ENCODE data around the gene VWA8. TPM values are rescaled to one million over a fixed set of nuclear protein-coding genes. Genes with fewer than 3 reads are reported as not detected.

Gene VWA8
- total and polyA plus RNA-seq, 2 of the 13 experiments (the other 11 are each of a cell fraction or from before 2014, with no cell fraction given) = 9.1 to 17.3 TPM

DNA sequence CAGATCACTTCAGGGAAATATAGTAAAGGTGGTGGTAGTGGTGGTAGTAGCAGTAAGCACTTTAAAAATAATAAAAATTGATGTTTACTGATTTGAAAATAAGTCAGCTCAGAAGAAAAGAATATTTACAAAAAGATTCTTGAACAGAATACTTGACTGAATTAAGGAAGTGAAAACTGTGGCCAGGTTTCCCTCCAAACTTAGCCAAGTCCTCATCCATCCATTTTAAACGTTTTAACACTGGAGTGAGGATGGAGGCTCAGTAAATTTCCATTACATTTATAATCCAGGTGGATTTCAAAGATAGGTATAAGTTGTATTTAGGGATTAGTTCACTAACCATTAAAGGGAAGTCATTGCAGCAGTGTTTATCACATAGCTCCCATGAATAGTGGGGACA lies 282.1 kb downstream of the VWA8 start:
- intact Hi-C loops (cut with micrococcal nuclease; ENCODE audit: unreplicated experiment) = no loop called here
- FAIRE-seq = no peak
- POLR2A ChIA-PET = no interaction called here

More for the DNA sequence above, 282.1 kb downstream of the VWA8 start:
- H3K9me3 ChIP-seq (ENCODE audit: low read length) = no peaks in the 10 kb centered on the region
- H2AFZ ChIP-seq (ENCODE audit: low read length) = no peak overlapping the region
- ATAC-seq (no peak), DNase-seq (ENCODE audit: low spot score) (no peak)
- in situ Hi-C loops (cut with HindIII; ENCODE audit: extremely low pct_ligation_motif_present, low pct_unique_long_range_greater_than_20kb) = no loop called here
- no peak overlapping the region for H3K27ac ChIP-seq (ENCODE audit: extremely low read length, insufficient read depth, low read length)
- H3K36me3 ChIP-seq (replicated peaks in 1 of 2; ENCODE audit: control insufficient read depth in 1 of 2, insufficient read depth in 2 of 2, low read length in 2 of 2) = peaks cover 3 to 13% of the 10 kb centered on the region in 2 experiments; a peak in 3 of 5 replicates
- H3K4me1 ChIP-seq (ENCODE audit: insufficient read depth, low read length) = no peaks in the 10 kb centered on the region
- TF ChIP-seq, protein P1, sequence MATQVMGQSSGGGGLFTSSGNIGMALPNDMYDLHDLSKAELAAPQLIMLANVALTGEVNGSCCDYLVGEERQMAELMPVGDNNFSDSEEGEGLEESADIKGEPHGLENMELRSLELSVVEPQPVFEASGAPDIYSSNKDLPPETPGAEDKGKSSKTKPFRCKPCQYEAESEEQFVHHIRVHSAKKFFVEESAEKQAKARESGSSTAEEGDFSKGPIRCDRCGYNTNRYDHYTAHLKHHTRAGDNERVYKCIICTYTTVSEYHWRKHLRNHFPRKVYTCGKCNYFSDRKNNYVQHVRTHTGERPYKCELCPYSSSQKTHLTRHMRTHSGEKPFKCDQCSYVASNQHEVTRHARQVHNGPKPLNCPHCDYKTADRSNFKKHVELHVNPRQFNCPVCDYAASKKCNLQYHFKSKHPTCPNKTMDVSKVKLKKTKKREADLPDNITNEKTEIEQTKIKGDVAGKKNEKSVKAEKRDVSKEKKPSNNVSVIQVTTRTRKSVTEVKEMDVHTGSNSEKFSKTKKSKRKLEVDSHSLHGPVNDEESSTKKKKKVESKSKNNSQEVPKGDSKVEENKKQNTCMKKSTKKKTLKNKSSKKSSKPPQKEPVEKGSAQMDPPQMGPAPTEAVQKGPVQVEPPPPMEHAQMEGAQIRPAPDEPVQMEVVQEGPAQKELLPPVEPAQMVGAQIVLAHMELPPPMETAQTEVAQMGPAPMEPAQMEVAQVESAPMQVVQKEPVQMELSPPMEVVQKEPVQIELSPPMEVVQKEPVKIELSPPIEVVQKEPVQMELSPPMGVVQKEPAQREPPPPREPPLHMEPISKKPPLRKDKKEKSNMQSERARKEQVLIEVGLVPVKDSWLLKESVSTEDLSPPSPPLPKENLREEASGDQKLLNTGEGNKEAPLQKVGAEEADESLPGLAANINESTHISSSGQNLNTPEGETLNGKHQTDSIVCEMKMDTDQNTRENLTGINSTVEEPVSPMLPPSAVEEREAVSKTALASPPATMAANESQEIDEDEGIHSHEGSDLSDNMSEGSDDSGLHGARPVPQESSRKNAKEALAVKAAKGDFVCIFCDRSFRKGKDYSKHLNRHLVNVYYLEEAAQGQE (IDR thresholded peaks at IDR 0.05; ENCODE audit: borderline replicate concordance in 1 of 2, low read depth in 1 of 2, low read length in 2 of 2) = no peak
- TF ChIP-seq ZNF580 (CRISPR knock-in tag; IDR thresholded peaks at IDR 0.05; ENCODE audit: borderline replicate concordance, low read depth) (no peak), TBP (CRISPR knock-in tag; IDR thresholded peaks at IDR 0.05) (no peak), EZH2 (conservative IDR thresholded peaks at IDR 0.05; ENCODE audit: low read depth, low read length) (no peak), KDM2A (CRISPR knock-in tag; IDR thresholded peaks at IDR 0.05; ENCODE audit: borderline replicate concordance, low read depth) (no peak), PAX8 (CRISPR knock-in tag; IDR thresholded peaks at IDR 0.05; ENCODE audit: borderline replicate concordance) (no peak), ZNF274 (CRISPR knock-in tag; IDR thresholded peaks at IDR 0.05) (no peak), PAWR (CRISPR knock-in tag; IDR thresholded peaks at IDR 0.05; ENCODE audit: borderline replicate concordance) (no peak), ZBTB39 (CRISPR knock-in tag; IDR thresholded peaks at IDR 0.05) (no peak)
- TF ChIP-seq, protein P2, sequence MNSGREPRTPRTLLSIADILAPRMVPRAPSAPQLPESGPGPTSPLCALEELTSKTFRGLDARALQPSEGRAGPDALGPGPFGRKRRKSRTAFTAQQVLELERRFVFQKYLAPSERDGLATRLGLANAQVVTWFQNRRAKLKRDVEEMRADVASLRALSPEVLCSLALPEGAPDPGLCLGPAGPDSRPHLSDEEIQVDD (CRISPR knock-in tag; IDR thresholded peaks at IDR 0.05; ENCODE audit: borderline replicate concordance) = no peak
- TF ChIP-seq, protein P3, sequence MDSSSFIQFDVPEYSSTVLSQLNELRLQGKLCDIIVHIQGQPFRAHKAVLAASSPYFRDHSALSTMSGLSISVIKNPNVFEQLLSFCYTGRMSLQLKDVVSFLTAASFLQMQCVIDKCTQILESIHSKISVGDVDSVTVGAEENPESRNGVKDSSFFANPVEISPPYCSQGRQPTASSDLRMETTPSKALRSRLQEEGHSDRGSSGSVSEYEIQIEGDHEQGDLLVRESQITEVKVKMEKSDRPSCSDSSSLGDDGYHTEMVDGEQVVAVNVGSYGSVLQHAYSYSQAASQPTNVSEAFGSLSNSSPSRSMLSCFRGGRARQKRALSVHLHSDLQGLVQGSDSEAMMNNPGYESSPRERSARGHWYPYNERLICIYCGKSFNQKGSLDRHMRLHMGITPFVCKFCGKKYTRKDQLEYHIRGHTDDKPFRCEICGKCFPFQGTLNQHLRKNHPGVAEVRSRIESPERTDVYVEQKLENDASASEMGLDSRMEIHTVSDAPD (CRISPR knock-in tag; IDR thresholded peaks at IDR 0.05) = no peak
- TF ChIP-seq, protein P4, sequence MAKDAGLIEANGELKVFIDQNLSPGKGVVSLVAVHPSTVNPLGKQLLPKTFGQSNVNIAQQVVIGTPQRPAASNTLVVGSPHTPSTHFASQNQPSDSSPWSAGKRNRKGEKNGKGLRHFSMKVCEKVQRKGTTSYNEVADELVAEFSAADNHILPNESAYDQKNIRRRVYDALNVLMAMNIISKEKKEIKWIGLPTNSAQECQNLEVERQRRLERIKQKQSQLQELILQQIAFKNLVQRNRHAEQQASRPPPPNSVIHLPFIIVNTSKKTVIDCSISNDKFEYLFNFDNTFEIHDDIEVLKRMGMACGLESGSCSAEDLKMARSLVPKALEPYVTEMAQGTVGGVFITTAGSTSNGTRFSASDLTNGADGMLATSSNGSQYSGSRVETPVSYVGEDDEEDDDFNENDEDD (CRISPR knock-in tag; IDR thresholded peaks at IDR 0.05; ENCODE audit: borderline replicate concordance) = no peak
- TF ChIP-seq, protein P5, sequence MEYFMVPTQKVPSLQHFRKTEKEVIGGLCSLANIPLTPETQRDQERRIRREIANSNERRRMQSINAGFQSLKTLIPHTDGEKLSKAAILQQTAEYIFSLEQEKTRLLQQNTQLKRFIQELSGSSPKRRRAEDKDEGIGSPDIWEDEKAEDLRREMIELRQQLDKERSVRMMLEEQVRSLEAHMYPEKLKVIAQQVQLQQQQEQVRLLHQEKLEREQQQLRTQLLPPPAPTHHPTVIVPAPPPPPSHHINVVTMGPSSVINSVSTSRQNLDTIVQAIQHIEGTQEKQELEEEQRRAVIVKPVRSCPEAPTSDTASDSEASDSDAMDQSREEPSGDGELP (IDR thresholded peaks at IDR 0.05; ENCODE audit: borderline replicate concordance, low read depth) = no peak
- H3K4me2 ChIP-seq (ENCODE audit: low read depth, low read length) = no peak overlapping the region
- no peak overlapping the region for H3K4me3 ChIP-seq (replicated peaks in 1 of 3; ENCODE audit: insufficient read depth in 1 of 3, low read depth in 2 of 3, low read length in 3 of 3)
- no peaks in the 10 kb centered on the region for H3K79me2 ChIP-seq (ENCODE audit: insufficient read depth, low read length)
- BruUV-seq (replicated peaks) = no TSS peak
- 82% methylated on average over 1 of the region's 1 CpG for WGBS (ENCODE audit: low lambda C conversion rate)
- H3K9ac ChIP-seq (ENCODE audit: insufficient read depth, low read depth, low read length) = no peak overlapping the region
- CTCF ChIA-PET (ENCODE audit: low intra/inter-chr PET ratio, low total read pairs) = no interaction called here
- H4K20me1 ChIP-seq (ENCODE audit: insufficient read depth, low read length) = no peaks in the 10 kb centered on the region
- no peaks in the 10 kb centered on the region for H3K27me3 ChIP-seq (ENCODE audit: control insufficient read depth in 1 of 2, insufficient read depth in 2 of 2, low read length in 2 of 2)
